Stimulated activated CD4-positive, alpha-beta T cell treated with anti-CD3 and anti-CD28 coated beads, Interleukin-4, amount 100 ng/mL, for 1 hour (primary cell): Measurements from ENCODE around the gene TNFSF11.

ENCODE experiments used
- DNase-seq: peaks from one replicate; pipeline ENCODE4 v3.0.0-alpha.2; 2020

The TNFSF11 gene

GRCh38 chr13:42612021-42612765 lies 38.2 kb downstream of the TNFSF11 start:
- DNase-seq, result no peak

- no peak for DNase-seq
These were observed 40.6 kb downstream of the TNFSF11 start for GRCh38 chr13:42614436-42615035.

- no peak for DNase-seq
These were observed 41.7 kb downstream of the TNFSF11 start for GRCh38 chr13:42615691-42616090.

- DNase-seq, result no peak
These were observed 43.3 kb downstream of the TNFSF11 start for GRCh38 chr13:42617221-42617620.

GRCh38 chr13:42623916-42624315 lies 50.0 kb downstream of the TNFSF11 start:
- DNase-seq, result no peak

- no peak for DNase-seq
These were observed 51.7 kb downstream of the TNFSF11 start for GRCh38 chr13:42625611-42626010.

GRCh38 chr13:42626176-42626860 lies 52.4 kb downstream of the TNFSF11 start:
- DNase-seq, result no peak

GRCh38 chr13:42628666-42629065 lies 54.7 kb downstream of the TNFSF11 start:
- DNase-seq, result no peak

GRCh38 chr13:42631181-42631580 lies 57.2 kb downstream of the TNFSF11 start:
- DNase-seq, result no peak

- DNase-seq, result no peak
These were observed 59.5 kb downstream of the TNFSF11 start for GRCh38 chr13:42633495-42633894.

- no peak for DNase-seq
These were observed 64.1 kb downstream of the TNFSF11 start for GRCh38 chr13:42638101-42638500.

- DNase-seq, result no peak
These were observed 64.9 kb downstream of the TNFSF11 start for GRCh38 chr13:42638886-42639285.

GRCh38 chr13:42643076-42643475 lies 69.1 kb downstream of the TNFSF11 start:
- no peak for DNase-seq

GRCh38 chr13:42644841-42645240 lies 70.9 kb downstream of the TNFSF11 start:
- no peak for DNase-seq

- no peak for DNase-seq
These were observed 71.8 kb downstream of the TNFSF11 start for GRCh38 chr13:42645717-42646116.

GRCh38 chr13:42649141-42649540 lies 75.2 kb downstream of the TNFSF11 start:
- no peak for DNase-seq

- no peak for DNase-seq
These were observed 75.9 kb downstream of the TNFSF11 start for GRCh38 chr13:42649831-42650230.

GRCh38 chr13:42650506-42650905 lies 76.6 kb downstream of the TNFSF11 start:
- DNase-seq, result no peak

GRCh38 chr13:42651936-42652641 lies 78.1 kb downstream of the TNFSF11 start:
- no peak for DNase-seq

GRCh38 chr13:42652642-42653415 lies 78.9 kb downstream of the TNFSF11 start:
- DNase-seq, result no peak

GRCh38 chr13:42653679-42654078 lies 79.7 kb downstream of the TNFSF11 start:
- DNase-seq, result no peak

GRCh38 chr13:42654212-42654611 lies 80.3 kb downstream of the TNFSF11 start:
- no peak for DNase-seq

- DNase-seq, result no peak
These were observed 80.8 kb downstream of the TNFSF11 start for GRCh38 chr13:42654722-42655121.
